Inflammatory macrophage (primary cell): ENCODE results near the gene UNC93A.
"Not testable (repeated sequence)": the region's sequence is repeated elsewhere in the genome, so short reads cannot be mapped to it uniquely, and the experiment has no call there.

Experiments
- DNase-seq, 2 donors: peaks; one replicate each; pipeline ENCODE4 v3.0.0-alpha.2; 2020 to 2022

The UNC93A gene

DNA sequence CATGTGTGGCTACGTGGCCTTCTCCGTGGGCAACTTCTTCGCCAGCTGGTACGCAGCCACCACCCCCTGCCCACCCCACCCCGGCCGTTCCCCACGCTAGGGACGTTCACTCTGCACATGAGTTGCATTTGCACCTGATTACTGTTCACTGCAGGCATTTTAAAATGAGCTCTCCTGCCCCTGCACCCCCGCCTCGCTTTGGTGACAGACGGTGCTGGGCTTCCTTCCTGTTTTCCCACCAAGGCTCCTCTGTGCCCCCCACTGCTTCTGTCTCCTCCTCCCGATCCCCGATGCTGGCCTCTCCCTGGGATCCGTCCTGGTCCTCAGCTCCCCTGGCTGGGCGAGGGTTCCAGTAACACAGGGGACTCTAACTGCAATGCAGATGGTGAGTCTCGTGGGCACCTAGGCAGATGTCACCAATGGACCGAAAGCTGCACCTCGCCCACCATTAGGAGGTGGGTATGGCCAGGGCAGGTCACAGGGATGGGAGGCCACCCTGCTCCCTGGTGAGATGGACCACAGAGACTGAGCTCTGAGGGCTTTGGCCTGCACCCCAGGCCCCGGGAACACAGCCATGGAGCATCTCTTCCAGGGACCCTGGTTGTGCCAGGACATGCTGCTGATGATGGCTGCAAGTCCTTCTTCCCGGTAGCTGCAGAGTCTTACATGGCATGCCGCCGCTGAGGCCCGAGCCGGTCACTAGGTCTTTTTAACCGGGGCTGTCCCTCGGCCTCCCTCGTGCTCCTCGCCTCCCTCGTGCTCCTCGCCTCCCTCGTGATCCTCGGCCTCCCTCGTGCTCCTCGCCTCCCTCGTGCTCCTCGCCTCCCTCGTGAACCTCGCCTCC is 3.8 kb downstream of the UNC93A start:
- DNase-seq = no peak

DNA sequence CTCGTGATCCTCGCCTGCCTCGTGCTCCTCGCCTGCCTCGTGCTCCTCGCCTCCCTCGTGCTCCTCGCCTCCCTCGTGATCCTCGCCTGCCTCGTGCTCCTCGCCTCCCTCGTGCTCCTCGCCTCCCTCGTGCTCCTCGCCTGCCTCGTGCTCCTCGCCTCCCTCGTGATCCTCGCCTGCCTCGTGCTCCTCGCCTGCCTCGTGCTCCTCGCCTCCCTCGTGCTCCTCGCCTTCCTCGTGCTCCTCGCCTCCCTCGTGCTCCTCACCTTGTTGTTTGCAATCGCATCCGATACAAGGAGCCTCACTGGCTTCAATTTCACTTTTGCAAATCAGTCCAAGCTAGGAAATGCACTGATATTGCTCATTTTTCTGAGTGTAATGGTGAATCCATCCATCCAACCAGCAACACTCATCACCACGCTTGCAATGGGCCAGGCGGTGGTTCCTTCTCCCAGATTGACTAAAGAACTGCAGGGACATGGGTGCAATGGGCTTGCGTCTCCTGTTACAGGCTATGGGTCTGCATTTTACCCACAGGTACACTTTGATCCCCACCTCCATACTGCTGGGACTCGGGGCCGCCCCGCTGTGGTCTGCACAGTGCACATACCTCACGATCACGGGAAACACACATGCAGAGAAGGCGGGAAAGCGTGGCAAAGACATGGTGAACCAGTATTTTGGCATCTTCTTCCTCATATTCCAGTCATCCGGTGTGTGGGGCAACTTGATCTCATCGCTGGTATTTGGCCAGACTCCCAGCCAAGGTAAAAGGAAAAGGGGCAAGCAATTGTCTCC is 4.6 kb downstream of the UNC93A start:
- no peak for DNase-seq

DNA sequence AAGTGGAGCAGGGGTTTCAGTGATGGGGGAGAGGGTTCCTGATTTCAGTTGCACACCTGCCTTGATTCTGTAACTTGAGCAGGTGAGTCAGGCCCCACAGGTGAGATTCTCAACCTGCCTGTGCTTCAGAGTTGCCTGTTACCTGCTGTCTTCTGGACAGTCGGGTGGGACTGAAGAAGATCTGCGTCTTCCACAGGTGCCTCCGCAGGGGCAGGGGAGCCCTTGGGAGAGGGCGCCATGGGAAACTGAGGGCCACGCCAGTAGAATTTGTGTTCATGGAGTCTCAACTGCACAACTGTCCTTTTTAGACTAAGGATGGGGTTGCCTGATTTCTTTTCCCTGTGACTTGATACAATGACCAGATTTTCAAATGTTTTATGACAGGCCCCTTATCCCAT is 5.2 kb downstream of the UNC93A start:
- DNase-seq = no peak

DNA sequence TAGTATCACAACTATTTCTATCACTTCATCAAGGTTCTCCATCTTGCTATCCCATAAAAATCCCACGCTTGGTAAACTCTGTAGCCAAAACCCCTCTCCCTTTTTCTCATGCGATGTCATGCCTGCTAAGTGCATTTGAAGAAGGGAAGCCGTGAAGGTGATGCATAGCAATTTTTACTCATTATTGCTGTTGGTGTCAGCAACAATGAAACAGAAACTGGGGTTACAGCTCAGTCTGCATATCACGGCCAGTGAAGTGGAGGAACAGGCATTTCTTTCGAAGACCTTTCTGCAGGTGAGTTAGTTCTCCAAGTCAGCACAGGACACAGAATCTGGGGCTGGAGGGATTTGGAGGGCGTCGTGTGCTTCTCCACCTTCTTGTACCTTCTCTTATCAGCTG is 5.8 kb downstream of the UNC93A start:
- no peak for DNase-seq

DNA sequence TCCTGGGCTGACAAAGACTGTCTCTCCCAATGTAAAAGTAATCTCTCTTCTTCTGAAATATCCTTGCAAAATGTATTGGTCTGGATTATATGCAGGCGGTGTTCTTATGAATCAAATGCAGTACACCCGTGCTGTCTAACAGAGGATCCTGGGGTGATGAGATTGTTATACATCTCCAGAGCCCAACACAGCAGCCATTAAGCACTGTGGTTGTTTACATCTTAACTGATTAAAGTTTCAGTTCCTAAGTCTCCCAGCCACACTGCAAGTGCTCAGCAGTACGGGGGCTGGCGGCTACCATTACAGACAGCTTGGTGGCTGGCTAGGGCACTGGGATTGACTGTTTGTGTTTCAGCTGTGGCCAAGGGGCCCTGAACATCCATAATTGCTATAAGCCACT is 7.0 kb downstream of the UNC93A start:
- DNase-seq = no peak

DNA sequence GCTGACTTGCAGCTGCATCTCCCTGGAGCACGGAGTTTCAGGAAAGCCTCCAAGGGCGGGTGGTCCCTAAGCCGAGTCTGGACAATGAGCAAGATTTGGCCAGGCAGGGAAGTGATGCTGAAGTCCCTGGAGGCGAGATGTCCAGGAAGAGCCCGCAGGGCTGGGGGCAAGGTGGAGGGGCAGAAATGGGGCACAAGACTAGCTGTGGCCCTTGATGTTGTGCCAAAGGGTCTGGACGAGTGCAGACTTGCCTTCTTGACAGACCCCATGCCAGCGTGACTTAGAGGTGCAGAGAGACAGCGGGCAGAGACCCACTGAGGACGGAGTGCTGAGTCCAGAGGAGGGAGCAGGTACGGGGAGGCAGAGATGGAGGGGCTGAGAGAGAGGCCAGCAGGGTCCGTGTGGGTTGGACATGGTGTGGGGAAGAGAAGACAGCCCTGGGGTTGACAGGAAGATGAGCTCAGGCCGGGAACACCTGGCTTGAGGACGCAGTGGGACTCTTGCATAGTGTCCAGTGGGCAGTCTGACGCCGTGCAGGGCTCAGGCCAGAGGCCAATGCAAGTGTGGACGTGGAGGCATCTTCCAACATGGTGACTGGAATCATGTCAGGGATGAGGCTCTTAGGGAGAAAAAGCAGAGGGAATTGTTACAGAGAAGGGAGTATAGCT is 8.7 kb downstream of the UNC93A start:
- no peak for DNase-seq

DNA sequence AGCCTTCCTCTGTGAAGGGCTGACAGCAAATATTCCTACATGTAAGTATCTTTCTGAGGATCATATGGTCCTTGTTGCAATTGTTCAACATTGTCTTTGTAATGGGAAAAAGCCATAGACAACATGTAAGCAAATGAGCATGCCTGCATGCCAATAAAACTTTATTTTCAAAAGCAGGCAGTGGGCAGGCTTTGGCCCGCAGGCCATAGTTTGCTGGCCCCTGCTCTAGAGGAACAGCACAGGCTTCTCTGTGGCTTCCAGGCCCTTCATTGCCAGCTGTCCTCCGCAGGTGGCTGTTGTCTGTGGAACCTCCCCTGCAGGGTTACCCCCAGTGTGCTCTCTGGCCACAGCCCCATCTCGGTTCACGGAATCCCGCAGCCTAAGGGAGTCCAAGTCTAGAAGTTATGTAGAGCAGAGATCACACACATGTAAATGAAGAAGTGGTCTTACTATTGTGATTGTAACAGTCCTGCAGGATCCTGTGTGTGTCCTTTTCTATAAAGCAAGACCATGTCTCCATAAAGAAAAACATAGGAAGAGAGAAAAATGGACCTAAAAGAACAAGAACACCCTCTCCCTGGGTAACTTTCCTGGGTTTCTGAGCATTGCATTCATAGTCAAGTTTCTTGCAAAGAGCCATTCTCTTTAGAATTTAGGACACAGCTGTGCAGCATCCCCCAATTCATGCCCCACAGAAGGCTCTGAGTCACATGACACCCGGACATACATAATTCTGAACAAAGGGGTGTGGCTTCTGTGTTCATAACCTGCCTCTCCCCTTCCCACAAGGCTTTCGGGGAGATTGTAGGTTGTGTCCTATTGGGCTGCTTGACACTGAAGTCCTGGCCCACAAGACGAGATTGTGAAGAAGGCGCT is 10.0 kb downstream of the UNC93A start:
- DNase-seq = no peak

DNA sequence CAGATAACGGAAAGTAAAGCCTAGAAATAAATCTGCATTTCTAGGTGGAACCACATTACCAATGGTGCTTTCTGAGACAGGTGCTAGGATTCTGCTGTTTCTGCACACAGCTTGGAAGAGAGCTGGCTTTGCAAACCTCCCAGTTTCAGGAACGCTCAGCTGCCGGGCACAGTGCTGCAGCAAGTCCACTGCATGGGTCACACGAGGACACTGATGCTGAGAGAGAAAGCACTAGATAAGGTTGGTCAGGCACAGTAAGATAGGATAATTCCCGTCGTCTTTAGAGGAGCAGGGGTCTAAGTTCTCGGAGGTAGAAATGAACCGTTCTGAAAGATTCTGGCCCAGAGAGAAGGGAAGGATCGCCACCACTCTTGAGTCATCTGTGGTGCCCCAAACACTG is 11.0 kb downstream of the UNC93A start:
- DNase-seq = no peak

DNA sequence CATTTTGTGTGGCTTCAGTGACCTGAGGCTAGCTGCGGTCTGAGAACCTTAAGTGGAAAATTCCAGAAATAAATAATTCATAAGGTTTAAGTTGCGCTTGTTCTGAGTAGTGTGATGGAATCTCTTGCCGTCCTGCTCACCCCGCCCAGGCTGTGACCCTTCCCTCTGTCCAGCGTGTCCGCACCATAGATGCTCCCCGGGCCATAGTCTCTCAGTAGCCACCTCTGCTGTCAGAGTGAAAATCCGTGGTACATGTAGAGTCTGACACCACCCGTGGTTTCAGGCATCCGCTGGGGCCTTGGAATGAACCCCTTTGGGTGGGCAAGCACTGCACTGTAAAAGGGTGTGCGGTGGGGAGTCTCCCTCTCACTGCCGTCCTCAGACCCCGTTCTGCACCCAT is 11.7 kb downstream of the UNC93A start:
- DNase-seq = no peak

DNA sequence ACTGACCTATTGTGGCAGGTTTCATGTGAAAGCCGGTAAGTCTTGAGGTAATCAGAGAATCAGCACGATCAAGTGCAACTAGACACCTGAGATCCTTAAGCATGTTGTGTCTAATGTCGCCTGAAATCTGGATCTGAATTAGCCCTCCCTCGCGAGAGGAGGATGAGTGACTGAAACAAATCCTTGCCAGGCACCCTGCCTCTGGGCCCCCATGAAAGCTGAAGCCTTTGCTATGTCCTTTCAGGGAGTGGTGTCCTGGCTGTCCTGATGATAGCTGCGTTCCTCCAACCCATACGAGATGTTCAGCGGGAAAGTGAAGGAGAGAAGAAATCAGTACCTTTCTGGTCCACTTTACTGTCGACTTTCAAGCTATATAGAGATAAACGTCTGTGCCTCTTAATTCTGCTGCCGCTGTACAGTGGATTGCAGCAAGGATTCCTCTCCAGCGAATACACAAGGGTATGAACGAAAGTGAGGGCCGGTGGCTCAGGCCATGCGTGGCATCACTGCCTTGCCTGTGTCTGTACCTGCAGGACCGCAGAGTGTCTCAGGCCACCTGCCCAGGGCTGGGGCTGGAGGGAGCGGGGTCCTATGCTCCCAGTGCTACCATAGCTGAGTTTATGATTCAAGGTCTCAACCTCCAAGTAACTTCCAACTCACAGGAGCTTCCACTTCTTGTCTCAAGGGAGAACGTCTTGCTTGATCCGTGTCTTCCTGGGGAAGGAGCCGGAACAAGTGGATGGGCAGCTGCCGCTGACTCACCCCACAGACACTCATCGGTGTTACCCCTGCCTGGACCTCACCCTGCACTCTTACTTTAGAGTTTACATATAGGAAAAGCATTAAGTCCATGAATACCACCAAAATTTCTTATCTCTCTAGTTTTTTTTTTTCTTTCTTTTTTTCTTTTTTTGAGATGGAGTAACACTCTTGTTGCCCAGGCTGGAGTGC is 12.8 kb downstream of the UNC93A start:
- DNase-seq = no peak

DNA sequence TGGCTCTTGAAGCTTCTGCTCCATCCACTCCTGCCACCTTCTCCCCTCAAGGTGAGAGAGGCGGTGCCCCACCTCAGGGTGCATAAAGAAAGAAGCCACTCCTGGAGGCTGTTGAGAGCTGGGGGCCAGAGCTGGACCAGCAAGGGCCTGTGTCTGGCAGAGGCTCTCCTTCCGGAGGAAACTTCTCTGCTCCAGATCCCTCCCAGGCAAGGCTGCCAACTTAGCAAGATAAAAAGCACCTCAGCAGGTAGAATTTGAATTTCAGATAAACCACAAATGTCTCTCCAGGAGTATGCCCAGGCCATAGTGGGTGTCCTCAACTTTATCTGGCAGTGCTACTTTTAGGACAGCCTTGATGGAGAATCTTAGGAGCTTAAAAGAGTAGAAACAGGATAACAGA is 13.8 kb downstream of the UNC93A start:
- no peak for DNase-seq

DNA sequence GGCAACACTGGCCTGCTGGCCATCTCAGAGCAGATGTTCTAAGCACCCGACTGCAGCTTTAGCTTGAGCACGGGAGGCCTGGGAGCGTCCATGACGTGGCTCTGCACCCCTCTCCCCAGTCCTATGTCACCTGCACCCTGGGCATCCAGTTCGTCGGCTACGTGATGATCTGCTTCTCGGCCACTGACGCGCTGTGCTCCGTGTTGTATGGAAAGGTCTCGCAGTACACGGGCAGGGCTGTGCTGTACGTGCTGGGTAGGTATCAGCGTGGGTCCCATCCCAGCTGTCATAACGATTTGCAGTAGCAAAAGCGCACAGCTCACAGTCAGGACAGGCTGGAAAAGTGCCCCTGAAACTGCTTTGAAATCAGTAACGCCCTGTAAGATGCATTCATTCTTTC is 14.7 kb downstream of the UNC93A start:
- DNase-seq = no peak

DNA sequence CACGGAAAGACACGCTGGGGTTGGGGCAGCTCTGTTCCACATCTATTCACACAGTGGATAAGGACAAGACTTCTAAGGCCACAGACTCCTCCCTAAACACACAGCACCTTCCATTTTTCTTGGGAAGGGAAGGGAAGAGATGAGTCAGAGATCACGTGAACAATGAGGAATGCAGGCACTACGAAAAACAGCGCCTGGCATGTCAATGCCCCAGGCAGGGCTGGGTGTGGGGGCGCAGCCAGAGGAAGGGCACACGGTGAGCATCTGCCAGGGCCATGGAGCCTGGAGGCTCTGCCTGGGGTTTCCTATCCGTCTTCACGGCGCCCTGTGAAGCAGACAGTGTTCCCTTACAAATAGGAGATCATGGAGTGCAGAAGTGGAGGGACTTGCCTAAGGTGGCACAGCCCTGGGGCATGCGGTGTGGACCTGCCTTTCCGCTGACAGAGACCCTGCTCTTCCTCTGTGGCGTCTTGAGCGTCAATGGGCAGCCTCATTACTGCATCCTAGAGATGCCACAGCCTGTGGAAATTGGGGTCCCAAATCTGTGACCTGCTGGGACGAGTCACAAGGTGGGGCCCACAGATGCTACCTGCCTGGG is 15.4 kb downstream of the UNC93A start:
- no peak for DNase-seq

DNA sequence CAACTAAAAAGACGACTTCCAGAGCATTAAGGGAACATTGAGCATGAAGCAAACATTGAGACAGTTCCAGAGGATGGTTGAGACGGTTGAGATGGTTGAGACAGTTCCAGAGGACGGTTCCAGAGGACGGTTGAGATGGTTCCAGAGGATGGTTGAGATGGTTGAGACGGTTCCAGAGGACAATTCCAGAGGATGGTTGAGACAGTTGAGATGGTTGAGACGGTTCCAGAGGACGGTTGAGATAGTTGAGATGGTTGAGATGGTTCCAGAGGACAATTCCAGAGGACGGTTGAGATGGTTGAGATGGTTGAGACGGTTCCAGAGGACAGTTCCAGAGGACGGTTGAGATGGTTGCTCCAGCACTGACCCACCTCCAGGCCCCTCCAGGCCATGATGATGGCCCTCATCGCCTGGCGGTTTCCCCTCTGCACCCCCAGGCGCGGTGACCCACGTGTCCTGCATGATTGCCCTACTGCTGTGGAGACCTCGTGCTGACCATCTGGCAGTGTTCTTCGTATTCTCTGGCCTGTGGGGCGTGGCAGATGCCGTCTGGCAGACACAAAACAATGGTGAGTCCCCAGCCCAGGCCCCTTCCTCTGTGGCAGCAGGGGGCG is 16.3 kb downstream of the UNC93A start:
- no peak for DNase-seq

DNA sequence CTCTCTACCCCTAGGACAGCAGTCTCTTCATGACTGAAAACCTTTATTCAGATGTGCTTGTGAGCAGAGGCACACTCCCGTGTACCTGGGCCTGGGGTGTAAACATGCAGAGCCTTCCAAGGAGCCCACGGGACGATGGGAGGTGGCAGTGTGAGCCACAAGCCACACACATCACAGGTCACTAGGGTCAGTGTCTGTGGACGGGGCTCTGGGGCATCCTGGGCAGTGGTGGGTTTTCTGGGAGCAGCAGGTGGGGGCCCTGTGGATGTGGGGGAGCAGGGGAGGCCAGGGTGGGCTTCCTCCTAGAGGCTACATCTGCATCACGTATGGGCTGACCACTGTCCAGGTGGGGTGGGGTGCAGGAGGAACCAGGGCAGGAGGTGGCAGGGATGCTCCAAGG is 17.1 kb downstream of the UNC93A start:
- no peak for DNase-seq

DNA sequence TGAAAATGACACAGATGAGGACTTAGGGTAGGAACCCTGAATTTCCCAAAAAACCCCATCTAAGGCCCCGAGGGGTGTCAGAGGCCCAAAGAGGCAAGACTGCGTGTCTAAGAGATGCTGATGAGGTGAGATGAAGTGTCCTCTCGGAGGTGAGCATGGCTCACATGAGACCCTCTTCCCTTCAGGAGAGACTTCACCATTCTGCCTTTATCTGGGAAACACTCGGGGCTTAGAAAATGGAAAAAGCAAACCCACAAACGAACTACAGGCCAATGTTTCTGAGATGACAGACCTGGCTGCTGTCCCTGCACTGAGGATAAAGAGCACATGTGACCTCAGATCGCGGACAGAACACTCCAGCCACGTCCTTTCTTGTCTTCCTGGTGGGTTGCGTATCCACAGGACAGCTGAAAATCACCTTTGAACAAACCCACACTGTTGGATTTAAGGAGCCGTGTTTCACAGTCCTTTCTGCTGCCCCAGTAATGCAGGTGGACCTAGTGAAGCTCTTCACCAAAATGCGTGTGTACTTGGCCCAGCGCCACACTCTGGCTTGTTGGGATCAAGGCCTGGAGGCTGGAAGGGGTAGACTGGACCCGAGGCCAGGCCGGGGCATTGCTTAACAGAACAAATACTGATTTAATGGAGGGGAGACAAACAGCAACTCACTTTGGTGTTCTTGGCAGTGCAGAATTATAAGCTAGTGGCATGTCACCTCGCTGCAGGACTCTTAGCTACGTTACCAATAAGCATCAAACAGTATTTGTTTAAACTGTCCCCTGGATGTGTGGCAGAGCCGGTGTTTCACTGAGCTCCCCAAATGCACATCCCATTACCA is 18.5 kb downstream of the UNC93A start:
- DNase-seq = not testable (repeated sequence)

DNA sequence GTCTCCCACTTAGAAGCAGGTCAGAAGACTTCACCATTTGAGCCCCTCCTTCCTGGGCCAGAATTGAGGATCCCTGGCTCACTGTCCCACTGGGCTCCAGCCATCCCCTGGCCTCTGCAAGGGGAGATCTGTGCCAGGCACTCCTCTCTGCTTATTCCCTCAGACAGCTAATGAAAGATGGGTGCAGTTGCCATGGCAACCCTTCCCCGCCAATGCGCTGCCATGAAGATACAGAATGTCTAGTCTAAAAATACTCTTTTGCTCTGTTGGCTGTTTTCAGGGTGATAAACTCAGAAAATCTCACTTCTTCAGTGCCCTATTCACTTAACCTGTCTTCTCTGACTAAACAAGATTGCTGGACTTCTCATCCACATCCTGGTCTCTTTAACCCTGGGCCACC is 20.2 kb downstream of the UNC93A start:
- no peak for DNase-seq

DNA sequence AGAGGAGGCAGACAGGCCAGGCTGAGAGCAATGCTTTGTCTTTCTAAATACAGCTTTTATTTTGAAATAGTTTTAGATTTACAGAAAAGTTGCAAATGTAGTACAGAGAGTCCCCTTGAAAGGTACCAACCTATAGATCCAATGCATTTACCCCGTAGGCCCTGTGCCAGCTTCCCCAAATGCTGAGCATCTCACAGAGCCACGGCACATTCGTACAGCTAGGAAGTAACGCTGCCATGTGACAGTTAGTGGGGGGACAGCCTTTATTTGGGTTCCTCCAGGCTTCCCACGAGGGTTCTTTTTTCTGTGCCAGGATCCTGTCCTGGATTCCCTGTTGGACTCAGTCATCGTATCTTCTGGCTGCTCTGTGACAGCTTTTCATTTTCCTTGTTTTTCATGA is 20.6 kb downstream of the UNC93A start:
- DNase-seq = not testable (repeated sequence)

DNA sequence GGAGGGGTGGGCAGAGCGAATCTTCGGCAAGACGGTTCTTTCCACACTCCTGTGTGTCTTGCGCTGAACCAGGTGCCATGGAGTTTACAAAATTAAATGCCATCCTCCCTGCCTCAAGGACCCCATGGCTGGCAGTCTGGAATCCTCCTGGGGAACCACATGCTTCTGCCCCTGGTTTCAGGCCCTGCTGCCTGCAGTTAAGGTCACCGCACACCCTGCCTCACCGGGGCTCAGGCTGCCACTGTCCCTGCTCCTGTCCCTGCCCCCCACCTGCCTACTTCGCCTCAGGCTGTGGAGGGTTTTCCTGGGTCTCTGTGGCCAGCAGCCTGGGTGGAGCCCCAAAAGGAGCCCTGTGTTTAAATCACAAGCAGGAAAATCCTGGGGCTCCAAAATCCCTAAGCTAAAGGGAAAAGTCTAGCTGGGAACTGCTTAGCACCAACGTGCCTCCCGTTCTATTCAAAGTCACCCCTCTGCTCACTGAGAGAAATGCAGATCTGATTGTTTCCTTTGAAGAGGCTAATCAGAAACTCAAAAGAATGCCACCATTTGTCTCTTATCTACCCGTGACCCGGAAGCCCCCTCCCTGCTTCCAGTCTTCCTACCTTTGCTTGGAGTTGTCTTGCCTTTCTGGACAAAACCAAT is 23.2 kb downstream of the UNC93A start:
- no peak for DNase-seq
